ENCODE results near the gene USP7. TPM values are rescaled to one million over a fixed set of nuclear protein-coding genes. Genes with fewer than 3 reads are reported as not detected.
"Not testable (repeated sequence)": the region's sequence is repeated elsewhere in the genome, so short reads cannot be mapped to it uniquely, and the experiment has no call there.

Gene USP7
- total and polyA plus RNA-seq, 3 donors from 2014 or later: 159 to 173 (median 172) TPM

GRCh38 chr16:8874388-8874787 lies 89.3 kb downstream of the USP7 start:
- H3K27me3 ChIP-seq: no peaks in the 10 kb centered on the region
- H3K27ac ChIP-seq: no peak overlapping the region
- H3K9me3 ChIP-seq: no peaks in the 10 kb centered on the region
- DNase-seq: no peak
- WGBS, 2 donors: 64 to 67% methylated on average over 6 of the region's 6 CpGs
- no peaks in the 10 kb centered on the region for H3K36me3 ChIP-seq (ENCODE audit: low read depth, missing control alignments)
- no peaks in the 10 kb centered on the region for H3K4me1 ChIP-seq
- intact Hi-C loops (cut with DNase I; ENCODE audit: low total_unique reads): no loop called here
- H3K4me3 ChIP-seq: no peak overlapping the region
- TF ChIP-seq POLR2A (IDR thresholded peaks at IDR 0.05) (no peak), CTCF (IDR thresholded peaks at IDR 0.05) (no peak)

- H3K4me3 ChIP-seq; H3K27me3 ChIP-seq; H3K9me3 ChIP-seq; DNase-seq; H3K27ac ChIP-seq; H3K36me3 ChIP-seq (ENCODE audit: low read depth, missing control alignments); intact Hi-C loops (cut with DNase I; ENCODE audit: low total_unique reads); H3K4me1 ChIP-seq: not testable (repeated sequence)
- 93 to 100% methylated on average over 7 of the region's 7 CpGs for WGBS, 2 donors
Observed at GRCh38 chr16:8873866-8874195, 89.9 kb downstream of the USP7 start.

DNA sequence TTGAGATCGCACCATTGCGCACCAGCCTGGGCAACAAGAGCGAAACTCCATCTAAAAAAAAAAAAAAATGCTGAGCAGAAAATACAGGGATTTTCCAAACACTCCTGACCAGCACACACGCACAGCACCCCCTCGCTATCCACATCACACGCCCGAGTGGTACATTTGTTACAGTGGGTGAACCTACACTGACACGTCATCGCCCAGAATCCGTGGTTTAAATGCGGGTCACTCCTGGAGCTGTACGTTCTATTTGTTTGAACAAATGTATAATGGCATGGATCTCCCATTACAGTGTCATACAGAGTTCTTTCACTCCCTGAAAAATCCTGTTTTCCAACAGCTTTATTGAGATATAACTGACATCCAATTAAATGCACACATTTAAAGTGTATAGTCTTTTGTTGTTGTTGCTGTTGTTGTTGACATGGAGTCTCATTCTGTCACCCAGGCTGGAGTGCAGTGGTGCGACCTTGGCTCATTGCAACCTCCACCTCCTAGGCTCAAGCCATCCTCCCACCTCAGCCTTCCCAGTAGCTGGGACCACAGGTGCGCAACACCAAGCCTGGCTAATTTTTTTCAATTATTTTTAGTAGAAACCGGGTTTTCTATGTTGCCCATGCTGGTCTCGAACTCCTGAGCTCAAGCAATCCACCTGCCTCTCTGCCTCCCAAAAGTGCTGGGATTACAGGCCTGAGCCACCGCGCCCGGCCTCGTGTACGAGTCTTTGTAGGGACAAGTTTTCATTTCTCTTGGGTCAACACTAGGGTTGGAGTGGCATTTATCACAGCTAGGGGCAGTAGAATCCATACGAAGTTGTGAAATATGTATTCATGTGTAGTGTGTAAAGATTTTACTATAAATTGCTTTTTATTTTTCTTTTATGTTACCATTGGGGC lies 90.5 kb downstream of the USP7 start:
- intact Hi-C loops (cut with DNase I; ENCODE audit: low total_unique reads): no loop called here
- Histone ChIP-seq H3K9me3 (no peaks in the 10 kb centered on the region), H3K36me3 (ENCODE audit: low read depth, missing control alignments) (no peaks in the 10 kb centered on the region), H3K4me1 (no peaks in the 10 kb centered on the region), H3K27ac (no peak overlapping the region), H3K4me3 (no peak overlapping the region), H3K27me3 (no peaks in the 10 kb centered on the region)
- DNase-seq: no peak
- 87 to 89% methylated on average over 22 of the region's 22 CpGs for WGBS, 2 donors
- TF ChIP-seq POLR2A (IDR thresholded peaks at IDR 0.05) (no peak), CTCF (IDR thresholded peaks at IDR 0.05) (no peak)

DNA sequence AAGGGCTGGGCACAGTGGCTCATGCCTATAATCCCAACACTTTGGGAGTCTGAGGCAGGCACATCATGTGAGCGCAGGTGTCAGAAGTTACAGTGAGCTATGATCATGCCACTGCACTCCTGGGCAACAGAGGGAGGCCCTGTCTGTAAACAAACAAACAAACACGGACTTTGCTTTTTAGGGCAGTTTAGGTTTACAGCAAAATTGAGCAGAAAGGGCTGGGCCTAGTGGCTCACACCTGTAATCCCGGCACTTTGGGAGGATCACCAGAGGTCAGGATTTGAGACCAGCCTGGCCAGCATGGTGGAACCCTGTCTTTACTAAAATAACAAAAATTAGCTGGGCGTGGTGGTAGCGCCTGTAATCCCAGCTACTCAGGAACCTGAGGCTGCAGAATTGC lies 91.6 kb downstream of the USP7 start:
- H3K27ac ChIP-seq: no peak overlapping the region
- 78 to 91% methylated on average over 4 to 5 of the region's 5 CpGs for WGBS, 2 donors
- no peaks in the 10 kb centered on the region for H3K9me3 ChIP-seq
- H3K36me3 ChIP-seq (ENCODE audit: low read depth, missing control alignments): no peaks in the 10 kb centered on the region
- no peak for TF ChIP-seq CTCF (IDR thresholded peaks at IDR 0.05)
- no peak for DNase-seq
- intact Hi-C loops (cut with DNase I; ENCODE audit: low total_unique reads): no loop called here
- H3K4me1 ChIP-seq: peaks cover 2% of the 10 kb centered on the region
- H3K4me3 ChIP-seq: no peak overlapping the region
- H3K27me3 ChIP-seq: no peaks in the 10 kb centered on the region

DNA sequence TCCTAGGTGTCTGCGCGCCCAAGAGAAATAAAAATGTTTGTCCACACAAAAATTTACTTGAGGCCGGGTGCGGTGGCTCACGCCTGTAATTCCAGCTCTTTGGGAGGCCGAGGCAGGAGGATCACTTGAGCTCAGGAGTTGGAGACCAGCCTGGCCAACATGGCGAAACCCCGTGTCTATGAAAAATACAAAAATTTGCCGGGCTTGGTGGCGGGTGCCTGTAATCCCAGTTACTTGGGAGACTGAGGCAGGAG lies 93.8 kb downstream of the USP7 start:
- H3K27me3 ChIP-seq; H3K9me3 ChIP-seq; H3K36me3 ChIP-seq (ENCODE audit: low read depth, missing control alignments); H3K27ac ChIP-seq; intact Hi-C loops (cut with DNase I; ENCODE audit: low total_unique reads); DNase-seq: not testable (repeated sequence)
- Histone ChIP-seq H3K4me3 (peak overlapping the region in 1 of 2 donors; percentile 80), H3K4me1 (peaks cover 22% of the 10 kb centered on the region)
- 70 to 76% methylated on average over 10 of the region's 10 CpGs for WGBS, 2 donors

All from testis (tissue), 3 donors.